Measurements from ENCODE around the gene NAP1L1.

DNA sequence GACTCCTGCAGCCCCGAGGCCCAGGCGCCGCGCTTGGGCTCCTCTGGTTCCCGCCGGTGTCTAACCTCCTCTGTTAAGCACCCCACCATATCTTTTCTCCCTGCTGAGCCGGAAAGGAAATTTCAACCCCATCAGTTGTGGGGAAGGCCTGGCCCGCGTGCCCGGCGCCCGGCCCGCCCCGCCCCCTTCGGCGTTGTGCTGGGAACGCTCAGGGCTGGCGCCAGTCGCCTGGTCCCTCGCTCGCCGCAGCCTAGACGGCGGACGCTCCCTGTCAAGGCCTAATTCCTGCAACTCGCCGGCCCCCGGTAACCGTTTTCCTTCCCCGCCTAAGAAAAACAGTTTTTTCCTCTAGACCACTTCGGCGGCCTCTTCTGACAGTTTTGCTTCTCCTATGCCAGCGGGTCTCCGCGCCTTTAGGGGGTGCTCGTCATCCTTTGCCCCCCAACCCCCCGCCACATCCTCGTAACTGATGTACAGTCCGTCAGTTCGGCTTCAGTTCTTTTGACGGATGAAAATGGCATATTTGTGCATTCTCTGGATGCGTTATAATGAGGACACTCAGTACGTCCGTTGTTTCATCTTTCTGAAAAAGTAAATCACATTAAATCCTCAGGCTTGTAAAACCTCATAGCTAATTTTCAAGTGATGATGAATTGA is 506 bp upstream of the NAP1L1 start:
- TF ChIP-seq, protein P1, sequence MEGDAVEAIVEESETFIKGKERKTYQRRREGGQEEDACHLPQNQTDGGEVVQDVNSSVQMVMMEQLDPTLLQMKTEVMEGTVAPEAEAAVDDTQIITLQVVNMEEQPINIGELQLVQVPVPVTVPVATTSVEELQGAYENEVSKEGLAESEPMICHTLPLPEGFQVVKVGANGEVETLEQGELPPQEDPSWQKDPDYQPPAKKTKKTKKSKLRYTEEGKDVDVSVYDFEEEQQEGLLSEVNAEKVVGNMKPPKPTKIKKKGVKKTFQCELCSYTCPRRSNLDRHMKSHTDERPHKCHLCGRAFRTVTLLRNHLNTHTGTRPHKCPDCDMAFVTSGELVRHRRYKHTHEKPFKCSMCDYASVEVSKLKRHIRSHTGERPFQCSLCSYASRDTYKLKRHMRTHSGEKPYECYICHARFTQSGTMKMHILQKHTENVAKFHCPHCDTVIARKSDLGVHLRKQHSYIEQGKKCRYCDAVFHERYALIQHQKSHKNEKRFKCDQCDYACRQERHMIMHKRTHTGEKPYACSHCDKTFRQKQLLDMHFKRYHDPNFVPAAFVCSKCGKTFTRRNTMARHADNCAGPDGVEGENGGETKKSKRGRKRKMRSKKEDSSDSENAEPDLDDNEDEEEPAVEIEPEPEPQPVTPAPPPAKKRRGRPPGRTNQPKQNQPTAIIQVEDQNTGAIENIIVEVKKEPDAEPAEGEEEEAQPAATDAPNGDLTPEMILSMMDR (conservative IDR thresholded peaks at IDR 0.05): 0 out of 2 replicates have a peak, but pooled peaks have one; percentile 18
- no peak for TF ChIP-seq EZH2 (IDR thresholded peaks at IDR 0.05; ENCODE audit: low read depth)

Data from PC-9 (cell line).